Erythroblast (primary cell): ENCODE results near the gene RAF1.

Source experiments
- GATA1 ChIP-seq: IDR thresholded peaks from 2 replicates; pipeline ENCODE4 v1.6.1; 2011; ENCODE audit warnings: low read depth, mild to moderate bottlenecking, control low read depth, low read length, moderate library complexity
- POLR2A ChIP-seq: IDR thresholded peaks from 2 replicates; pipeline ENCODE4 v1.6.1; 2011; ENCODE audit warnings: mild to moderate bottlenecking, low read length

DNA sequence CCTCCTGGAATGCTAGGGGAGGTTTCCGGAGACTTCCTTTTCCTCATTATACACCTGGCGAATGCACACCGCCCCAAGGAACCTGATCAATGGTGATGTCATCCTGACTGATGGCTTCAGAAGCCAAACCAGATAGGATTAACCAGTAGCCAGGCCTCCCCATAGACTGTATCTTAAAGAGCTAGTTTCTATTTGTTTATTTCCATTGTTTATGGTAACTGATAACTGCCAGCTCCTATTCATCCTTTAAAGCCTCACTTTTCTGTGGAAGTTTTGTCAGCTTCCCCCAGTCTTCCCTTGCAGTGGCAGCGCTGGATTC, 118.5 kb downstream of the RAF1 start, which contains the start of gene MKRN2OS:
- no peak for TF ChIP-seq POLR2A
- no peak for TF ChIP-seq GATA1
